Neural cell (in vitro differentiated cells): ENCODE measurements around the gene C4BPB. TPM values are rescaled to one million over a fixed set of nuclear protein-coding genes. Genes with fewer than 3 reads are reported as not detected.

ENCODE experiments used
- H2AFZ ChIP-seq: fragments of 200-600, 300-800 bp; sonication (generic), shearing (Covaris generic); 2 replicates; pipeline ENCODE4 v1.6.0; 2014; ENCODE audit warnings: low read depth, mild to moderate bottlenecking, antibody characterized with exemption, low read length, moderate library complexity
- H3F3A ChIP-seq: fragments of 200-600 bp; shearing (Covaris generic); 2 replicates; pipeline ENCODE4 v1.6.1; 2016; ENCODE audit warnings: mild to moderate bottlenecking, moderate library complexity, mixed read lengths, antibody characterized with exemption, low read length; ENCODE audit not compliant: insufficient read depth, poor library complexity, severe bottlenecking
- H3K27ac ChIP-seq: fragments of 200-600, 300-800 bp; sonication (generic), shearing (Covaris generic); 2 replicates; pipeline ENCODE4 v1.5.1; 2014; ENCODE audit warnings: mild to moderate bottlenecking, low read length, moderate library complexity
- H3K27me3 ChIP-seq: fragments of 300-800, 200-600 bp; sonication (generic), shearing (Covaris generic); 2 replicates; pipeline ENCODE4 v1.6.0; 2014; ENCODE audit warnings: mild to moderate bottlenecking, low read depth, low read length, moderate library complexity; ENCODE audit not compliant: insufficient read depth
- H3K36me3 ChIP-seq: fragments of 300-800, 200-600 bp; sonication (generic), shearing (Covaris generic); 2 replicates; pipeline ENCODE4 v1.5.1; 2014; ENCODE audit warnings: mild to moderate bottlenecking, antibody characterized with exemption, low read length, moderate library complexity; ENCODE audit not compliant: insufficient read depth
- H3K4me2 ChIP-seq: fragments of 300-800, 200-600 bp; sonication (generic), shearing (Covaris generic); 2 replicates; pipeline ENCODE4 v1.6.0; 2014; ENCODE audit warnings: mild to moderate bottlenecking, low read length
- H3K4me3 ChIP-seq: fragments of 300-800, 200-600 bp; sonication (generic), shearing (Covaris generic); 2 replicates; pipeline ENCODE4 v1.5.1; 2014; ENCODE audit warnings: mild to moderate bottlenecking, low read length, moderate library complexity
- H3K79me2 ChIP-seq: fragments of 200-600 bp; shearing (Covaris generic); replicated peaks from 2 replicates; pipeline ENCODE4 v1.6.0; 2014; ENCODE audit warnings: mild to moderate bottlenecking, low read length, moderate library complexity; ENCODE audit not compliant: insufficient read depth
- H3K9ac ChIP-seq: fragments of 300-800, 200-600 bp; sonication (generic), shearing (Covaris generic); 2 replicates; pipeline ENCODE4 v1.6.1; 2016; ENCODE audit warnings: mild to moderate bottlenecking, low read length, mixed read lengths
- H3K9me2 ChIP-seq: fragments of 200-600 bp; shearing (Covaris generic); 2 replicates; pipeline ENCODE4 v1.6.1; 2016; ENCODE audit warnings: mild to moderate bottlenecking, low read length, mixed read lengths; ENCODE audit not compliant: insufficient read depth
- H3K9me3 ChIP-seq: fragments of 200-600, 300-800 bp; sonication (generic), shearing (Covaris generic); 2 replicates; pipeline ENCODE4 v1.6.1; 2016; ENCODE audit warnings: mild to moderate bottlenecking, mixed run types, low read length, moderate library complexity, mixed read lengths
- H4K20me1 ChIP-seq: fragments of 200-600 bp; shearing (Covaris generic); 2 replicates; pipeline ENCODE4 v1.6.1; 2016; ENCODE audit warnings: mild to moderate bottlenecking, mixed run types; ENCODE audit not compliant: insufficient read depth
- EZH2 ChIP-seq: fragments of 200-600, 300-800 bp; shearing (Covaris generic), sonication (generic); IDR thresholded peaks from 2 replicates; pipeline ENCODE4 v1.6.1; 2014; ENCODE audit warnings: antibody characterized with exemption, low read length, borderline replicate concordance, mild to moderate bottlenecking; ENCODE audit not compliant: insufficient read depth, poor library complexity, severe bottlenecking
- MXI1 ChIP-seq: fragments of 450-650 bp; conservative IDR thresholded peaks from 2 replicates; pipeline ENCODE4 v1.6.1; 2014; ENCODE audit warnings: antibody characterized with exemption, mild to moderate bottlenecking; ENCODE audit not compliant: poor library complexity, severe bottlenecking
- POLR2AphosphoS5 ChIP-seq: IDR thresholded peaks from 2 replicates; pipeline ENCODE4 v1.6.1; 2012
- RAD21 ChIP-seq: fragments of 450-650 bp; conservative IDR thresholded peaks from 2 replicates; pipeline ENCODE4 v1.6.1; 2014; ENCODE audit warnings: antibody characterized with exemption, mild to moderate bottlenecking, moderate library complexity
- REST ChIP-seq: IDR thresholded peaks from 2 replicates; pipeline ENCODE4 v1.6.1; 2012; ENCODE audit warnings: borderline replicate concordance
- SMC3 ChIP-seq: fragments of 450-650 bp; conservative IDR thresholded peaks from 2 replicates; pipeline ENCODE4 v1.6.1; 2014; ENCODE audit warnings: antibody characterized with exemption, mild to moderate bottlenecking, moderate library complexity; ENCODE audit not compliant: poor library complexity
- TAF1 ChIP-seq: IDR thresholded peaks from 2 replicates; pipeline ENCODE4 v1.6.1; 2012; ENCODE audit warnings: low read depth
- polyA plus RNA-seq: library from polyadenylated mRNA; depleted of rRNA; stranded (reverse); fragments of >200 nt; gene quantifications from 2 replicates; pipeline ENCODE4 v1.2.3, GENCODE V29; 2014

Gene C4BPB
- polyA plus RNA-seq, 1 donor from 2014 or later = not detected

- Histone ChIP-seq H3K9me3 (no peaks in the 10 kb centered on the region), H3K27me3 (no peaks in the 10 kb centered on the region), H3K27ac (no peak overlapping the region), H3K9ac (no peak overlapping the region), H3F3A (peaks cover 3% of the 10 kb centered on the region), H4K20me1 (no peaks in the 10 kb centered on the region), H3K4me2 (no peak overlapping the region), H3K4me3 (no peak overlapping the region), H3K9me2 (no peaks in the 10 kb centered on the region), H3K79me2 (peaks cover 8% of the 10 kb centered on the region), H2AFZ (no peak overlapping the region), H3K36me3 (no peaks in the 10 kb centered on the region)
- TF ChIP-seq REST (no peak), RAD21 (no peak), SMC3 (no peak), MXI1 (no peak), TAF1 (no peak), EZH2 (no peak), POLR2AphosphoS5 (no peak)
Observed at GRCh38 chr1:207054491-207054890, 34.2 kb upstream of the C4BPB start.

GRCh38 chr1:207055386-207056001 lies 33.2 kb upstream of the C4BPB start:
- Histone ChIP-seq H3K36me3 (no peaks in the 10 kb centered on the region), H3K27ac (no peak overlapping the region), H3K9me2 (no peaks in the 10 kb centered on the region), H3K9me3 (no peaks in the 10 kb centered on the region), H3K4me3 (no peak overlapping the region), H2AFZ (no peak overlapping the region), H3K9ac (no peak overlapping the region), H3K79me2 (no peaks in the 10 kb centered on the region), H3K27me3 (no peaks in the 10 kb centered on the region), H4K20me1 (no peaks in the 10 kb centered on the region), H3F3A (no peaks in the 10 kb centered on the region), H3K4me2 (no peak overlapping the region)
- TF ChIP-seq EZH2 (no peak), MXI1 (no peak), POLR2AphosphoS5 (no peak), REST (no peak), SMC3 (no peak)
